GM18508 (cell line): Measurements from ENCODE around the gene KLHL29.

Experiments
- ATAC-seq: cut with Tn5 transposase; IDR thresholded peaks from one replicate; pipeline ENCODE4 v1.9.1; 2021; ENCODE audit warnings: moderate number of reproducible peaks; ENCODE audit not compliant: insufficient read depth, unreplicated experiment

The KLHL29 gene

GRCh38 chr2:23486684-23487075 is 101.7 kb downstream of the KLHL29 start:
- no peak for ATAC-seq

GRCh38 chr2:23487735-23488492 is 102.9 kb downstream of the KLHL29 start:
- ATAC-seq: no peak

- ATAC-seq: no peak
Measured at GRCh38 chr2:23488584-23488983, 103.6 kb downstream of the KLHL29 start.

GRCh38 chr2:23489471-23490322 is 104.7 kb downstream of the KLHL29 start:
- ATAC-seq: no peak

GRCh38 chr2:23491591-23492336 is 106.8 kb downstream of the KLHL29 start:
- ATAC-seq: no peak

GRCh38 chr2:23492337-23492675 is 107.3 kb downstream of the KLHL29 start:
- no peak for ATAC-seq

- no peak for ATAC-seq
Measured at GRCh38 chr2:23492921-23493320, 107.9 kb downstream of the KLHL29 start.

GRCh38 chr2:23493846-23494245 is 108.9 kb downstream of the KLHL29 start:
- no peak for ATAC-seq

GRCh38 chr2:23494286-23494685 is 109.3 kb downstream of the KLHL29 start:
- no peak for ATAC-seq

GRCh38 chr2:23495661-23496114 is 110.7 kb downstream of the KLHL29 start:
- no peak for ATAC-seq

GRCh38 chr2:23496456-23496855 is 111.5 kb downstream of the KLHL29 start:
- no peak for ATAC-seq

GRCh38 chr2:23497063-23497462 is 112.1 kb downstream of the KLHL29 start:
- no peak for ATAC-seq

GRCh38 chr2:23497536-23497935 is 112.6 kb downstream of the KLHL29 start:
- ATAC-seq: no peak

GRCh38 chr2:23498943-23499342 is 114.0 kb downstream of the KLHL29 start:
- no peak for ATAC-seq

GRCh38 chr2:23499439-23499838 is 114.5 kb downstream of the KLHL29 start:
- no peak for ATAC-seq

GRCh38 chr2:23500836-23501235 is 115.9 kb downstream of the KLHL29 start:
- ATAC-seq: no peak

GRCh38 chr2:23502096-23502495 is 117.1 kb downstream of the KLHL29 start:
- ATAC-seq: no peak

GRCh38 chr2:23503097-23503496 is 118.1 kb downstream of the KLHL29 start:
- ATAC-seq: no peak

GRCh38 chr2:23503682-23504081 is 118.7 kb downstream of the KLHL29 start:
- no peak for ATAC-seq

- ATAC-seq: no peak
Measured at GRCh38 chr2:23504591-23504990, 119.6 kb downstream of the KLHL29 start.
